Skin of body (tissue), 2 donors: ENCODE results near the gene TSPAN11. TPM values are rescaled to one million over a fixed set of nuclear protein-coding genes. Genes with fewer than 3 reads are reported as not detected.
A peak's percentile ranks its signal among the peaks of the same experiment; 100 is the strongest.

Experiments used
- DNase-seq: peaks from one replicate; lab custom pipeline; 2025; lab: John Stamatoyannopoulos, UW
- total RNA-seq: library from RNA; depleted of rRNA; stranded (reverse); fragments of >200 nt; gene quantifications from one replicate; pipeline ENCODE4 v1.2.3, GENCODE V29; 2014

TSPAN11 gene
- total RNA-seq, 1 donor from 2014 or later = 10.0 TPM

DNA sequence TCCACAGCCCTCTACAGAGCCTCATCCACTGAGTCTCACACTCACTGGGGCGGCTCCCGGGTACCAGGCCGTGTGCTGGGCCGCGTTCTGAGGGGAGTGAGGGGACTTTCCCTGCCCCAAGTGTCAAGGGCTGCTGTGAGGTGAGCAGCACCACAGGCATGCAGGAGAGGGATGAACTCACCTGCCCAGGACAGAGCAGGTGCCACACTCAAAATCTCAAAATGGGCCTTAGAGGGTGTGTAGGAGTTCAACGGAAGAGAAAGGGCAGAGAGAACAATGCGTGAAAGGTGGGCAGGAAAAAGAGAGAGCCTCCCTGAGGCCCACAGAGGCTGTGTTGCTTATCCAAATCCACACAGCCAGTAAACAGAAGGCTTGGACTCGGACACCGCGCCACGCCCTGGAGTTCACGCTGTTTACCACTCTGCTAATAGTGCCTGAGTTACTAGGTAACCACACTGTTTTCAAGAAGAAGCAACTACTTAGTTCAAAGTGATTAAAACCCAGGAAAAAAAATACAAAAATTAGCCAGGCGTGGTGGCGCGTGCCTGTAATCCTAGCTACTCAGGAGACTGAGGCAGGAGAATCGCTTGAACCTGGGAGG is 32.7 kb downstream of the TSPAN11 start:
- no peak for DNase-seq

DNA sequence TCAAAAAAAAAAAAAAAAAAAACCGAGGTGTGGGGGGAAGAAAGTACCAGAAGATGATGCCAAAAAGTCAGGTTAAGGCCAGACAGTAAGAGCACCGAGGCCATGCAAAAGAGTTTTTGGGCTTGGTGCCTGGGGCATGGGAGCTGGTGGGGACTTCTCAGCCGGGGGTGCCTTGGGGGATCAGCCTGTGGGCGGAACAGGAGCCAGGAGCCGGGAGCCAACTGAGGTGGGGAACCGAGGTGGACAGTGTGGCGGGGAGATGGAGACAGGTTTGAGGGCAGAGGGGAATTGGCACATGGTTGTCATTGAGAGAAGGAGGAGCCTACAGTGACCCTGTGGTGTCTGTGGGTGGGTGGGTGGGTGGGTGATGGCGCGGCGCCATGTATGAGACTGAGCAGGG is 33.2 kb downstream of the TSPAN11 start:
- DNase-seq = no peak

DNA sequence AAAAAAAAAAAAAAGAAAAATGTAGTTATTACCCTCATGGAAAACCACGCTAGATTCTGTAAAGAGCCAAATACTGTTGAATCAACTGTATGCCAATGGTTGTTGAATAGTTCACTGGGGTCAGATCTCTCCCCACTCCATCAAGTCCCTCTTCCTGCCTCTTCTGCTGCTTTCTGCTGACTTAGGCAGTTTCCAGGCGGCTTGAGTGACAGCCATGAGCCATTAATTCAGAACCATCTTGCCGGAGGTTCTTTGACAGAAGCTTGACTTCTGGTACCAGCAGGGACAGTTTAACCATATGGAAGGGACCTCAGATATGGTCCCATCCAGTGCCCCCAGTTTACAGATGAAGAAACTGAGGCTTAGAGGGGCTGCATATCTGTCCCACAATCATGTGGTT is 34.5 kb downstream of the TSPAN11 start:
- DNase-seq = no peak

DNA sequence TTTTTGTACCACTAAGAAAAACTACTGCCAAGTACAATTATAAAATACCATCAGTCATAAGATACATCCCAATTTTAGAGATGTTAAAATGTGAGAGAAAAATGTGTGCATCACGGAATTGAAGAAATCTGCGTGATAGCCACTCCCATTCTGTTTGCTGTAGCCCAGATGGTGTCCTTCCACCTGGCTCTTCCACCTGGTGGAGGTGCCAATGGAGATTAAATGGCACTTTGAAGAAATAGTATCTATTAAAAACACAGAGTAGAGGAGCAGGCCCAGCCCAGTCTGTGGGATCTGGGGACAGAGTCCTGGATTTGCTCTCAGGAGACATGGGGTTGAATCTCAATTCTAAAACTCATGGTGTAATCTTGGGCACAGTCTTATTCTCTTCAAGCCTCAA is 35.5 kb downstream of the TSPAN11 start:
- no peak for DNase-seq

DNA sequence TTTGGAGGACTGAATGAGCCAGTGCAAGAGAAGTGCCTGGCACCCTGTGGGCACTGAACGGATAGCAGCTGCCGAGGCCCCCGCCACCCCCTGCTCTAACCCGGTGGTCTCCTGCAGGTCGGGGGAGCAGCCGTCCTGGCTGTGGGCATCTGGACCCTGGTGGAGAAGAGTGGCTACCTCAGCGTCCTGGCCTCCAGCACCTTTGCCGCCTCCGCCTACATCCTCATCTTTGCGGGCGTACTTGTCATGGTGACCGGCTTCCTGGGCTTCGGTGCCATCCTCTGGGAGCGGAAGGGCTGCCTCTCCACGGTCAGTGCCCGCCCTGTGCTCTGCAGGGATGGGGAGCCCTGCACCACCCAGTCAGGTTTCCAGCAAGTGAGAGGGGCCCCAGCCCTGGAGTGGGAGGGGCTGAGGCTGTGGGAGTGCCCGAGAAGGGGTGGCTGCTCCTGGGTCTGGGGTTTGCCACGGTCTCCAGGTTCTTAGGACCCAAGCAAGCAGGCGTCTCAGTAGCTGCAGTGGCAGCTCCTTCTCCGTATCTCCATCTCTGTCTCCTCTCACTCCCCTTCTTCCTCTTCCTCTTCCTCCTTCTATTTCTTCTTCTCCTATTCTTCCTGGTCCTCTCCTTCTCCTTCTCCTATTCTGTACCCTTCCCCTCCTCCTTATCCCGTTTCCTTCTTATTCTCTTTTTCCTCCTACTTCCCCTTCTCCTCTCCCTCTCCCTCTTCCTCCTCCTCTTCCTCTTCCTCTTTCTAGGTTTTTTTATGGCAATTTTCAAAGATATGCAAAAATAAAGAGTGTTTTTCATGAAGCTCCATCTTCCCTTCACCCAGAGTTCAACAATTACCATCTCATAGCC is 37.4 kb downstream of the TSPAN11 start:
- no peak for DNase-seq

DNA sequence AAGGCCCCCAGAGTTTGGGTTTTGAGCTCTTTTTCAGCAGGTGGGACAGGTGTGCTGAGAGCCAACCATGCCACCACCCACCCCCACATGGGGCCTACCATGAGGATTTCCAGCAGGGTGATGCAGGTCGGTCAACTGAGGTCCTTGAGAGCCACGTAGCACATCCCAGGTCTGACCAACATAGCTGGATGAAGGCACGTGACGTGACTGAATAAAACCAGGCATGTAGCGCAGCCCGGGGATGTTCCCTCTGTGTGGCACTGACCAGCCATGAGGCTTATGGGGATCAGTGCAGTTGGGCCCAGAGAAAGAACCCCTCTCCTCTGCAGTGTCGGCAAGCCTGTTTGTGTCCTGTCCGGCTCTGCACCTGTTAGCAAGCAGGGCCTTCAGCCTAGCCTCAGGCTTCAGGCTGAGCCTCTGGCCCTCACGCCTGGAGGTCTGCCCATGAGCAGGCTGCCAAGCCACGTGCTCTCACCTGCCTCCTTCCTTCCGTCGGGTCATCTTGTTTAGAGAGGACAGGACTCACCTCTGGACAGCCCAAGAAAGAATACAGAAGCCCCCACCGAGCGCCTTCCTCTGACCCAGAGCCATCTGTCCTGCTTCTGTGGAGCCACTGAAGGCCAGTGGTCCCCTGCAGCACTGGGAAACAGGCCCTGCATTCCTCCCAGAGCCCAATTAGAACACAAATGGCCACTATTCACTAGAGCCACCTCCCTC is 38.5 kb downstream of the TSPAN11 start:
- DNase-seq = no peak

DNA sequence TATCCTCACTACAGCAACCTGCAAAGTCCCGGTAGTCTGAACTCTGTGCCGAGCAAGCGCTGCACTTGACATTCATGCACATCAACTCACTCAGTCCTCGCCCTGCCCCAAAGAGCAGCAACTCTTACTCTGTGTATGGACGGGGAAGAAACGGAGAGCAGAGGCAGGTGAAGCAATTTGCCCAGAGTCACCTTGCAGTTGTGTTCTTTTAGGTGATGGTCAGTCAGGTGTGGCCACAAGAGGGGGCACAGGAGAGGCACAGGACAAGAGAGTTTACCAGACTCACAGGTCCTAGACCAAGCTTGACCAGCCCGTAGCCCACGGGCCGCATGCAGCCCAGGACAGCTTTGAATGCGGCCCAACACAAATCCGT is 39.1 kb downstream of the TSPAN11 start:
- no peak for DNase-seq

DNA sequence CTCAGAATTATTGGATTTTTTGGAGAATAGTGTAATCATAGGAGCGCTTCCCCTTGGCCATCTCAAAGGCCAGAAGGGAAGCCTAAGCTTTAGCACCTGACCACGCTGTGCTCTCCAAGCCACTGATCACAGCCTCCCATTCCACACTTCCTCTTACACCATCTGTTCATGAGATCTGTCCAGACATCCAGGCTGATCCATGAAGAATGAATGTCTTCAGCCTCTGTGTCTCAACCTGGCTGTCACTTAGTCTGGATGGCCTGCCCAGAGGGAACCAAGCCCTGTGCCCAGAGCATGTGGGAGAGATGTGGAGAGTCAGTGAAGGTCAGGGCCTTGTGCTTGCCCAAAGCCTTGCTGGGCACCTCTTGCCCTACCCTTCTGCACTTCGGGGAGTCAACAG is 40.5 kb downstream of the TSPAN11 start:
- DNase-seq = no peak

DNA sequence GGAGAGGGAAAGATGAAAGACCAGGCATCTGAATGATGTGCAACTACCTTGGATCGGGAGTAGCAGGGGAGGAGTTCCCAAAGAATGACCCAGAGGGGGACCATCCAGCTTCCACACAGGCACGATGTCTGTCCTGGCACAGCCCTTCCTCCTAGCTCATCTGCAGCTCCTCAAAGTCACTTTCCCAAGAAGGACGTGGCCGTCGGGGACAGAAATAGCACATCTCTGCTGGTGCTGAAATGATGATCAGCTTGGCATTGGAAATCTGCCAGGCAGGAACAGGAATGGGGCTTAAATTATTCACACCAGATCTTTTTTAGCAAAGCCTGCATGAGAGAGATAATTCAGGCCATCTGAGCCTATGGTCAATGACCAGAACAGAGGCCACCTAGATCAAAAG is 41.7 kb downstream of the TSPAN11 start:
- no peak for DNase-seq

DNA sequence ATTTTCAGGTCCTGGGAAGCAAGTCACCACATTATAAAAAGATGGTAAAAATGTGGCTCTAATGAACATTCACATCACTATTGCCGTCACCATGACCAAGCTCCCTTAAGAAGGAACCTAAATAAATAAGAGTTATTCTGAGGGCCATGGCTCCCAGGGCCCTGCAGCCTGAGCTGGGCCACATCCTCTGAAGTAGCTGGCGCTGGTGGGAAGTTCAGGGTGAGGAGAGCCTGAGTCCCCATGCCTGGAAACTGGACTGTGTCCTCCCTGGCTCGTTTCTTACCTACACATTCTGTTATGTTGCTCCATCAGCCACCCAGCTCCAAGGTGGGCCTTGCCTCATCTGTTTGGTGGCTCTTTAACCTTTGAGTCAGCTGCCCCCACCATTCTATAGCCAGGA is 42.5 kb downstream of the TSPAN11 start:
- no peak for DNase-seq

DNA sequence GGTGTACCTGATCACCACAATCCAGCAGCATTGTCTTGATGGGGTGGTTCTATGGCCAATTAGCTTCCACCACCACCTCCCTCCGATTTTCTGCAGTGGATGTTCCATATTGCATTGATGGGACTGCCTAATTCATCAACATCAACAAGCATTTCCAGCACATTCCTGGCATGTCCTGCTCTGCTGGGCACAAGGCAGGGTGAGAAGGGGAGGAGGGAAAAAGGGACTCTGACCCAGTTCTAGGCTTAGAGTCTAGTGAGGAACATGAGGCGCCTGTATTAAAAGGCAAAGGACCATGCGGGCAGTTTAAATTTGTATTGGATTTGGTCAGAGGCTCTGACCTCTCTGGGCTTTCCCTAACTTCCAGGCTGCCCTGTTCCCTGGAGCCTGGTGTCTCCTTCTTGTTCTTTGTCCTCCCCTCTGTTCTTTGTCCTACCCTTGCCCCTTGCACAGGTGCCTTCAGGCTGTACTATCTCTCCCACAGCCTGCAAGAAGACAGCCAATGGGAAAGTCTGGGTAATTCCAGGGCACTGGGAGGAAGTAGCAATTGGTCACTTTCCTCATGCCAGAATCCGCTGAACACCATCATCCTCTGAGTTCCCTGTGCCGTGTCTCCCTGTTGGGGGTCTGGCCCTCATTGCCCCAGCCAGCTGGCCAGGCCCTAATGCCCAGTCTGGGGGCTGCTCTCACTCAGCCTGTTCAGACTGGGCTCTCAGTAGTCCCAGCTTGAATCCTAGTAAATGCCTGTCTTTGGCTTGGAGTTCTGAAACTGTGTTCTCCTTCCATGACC is 43.3 kb downstream of the TSPAN11 start:
- no peak for DNase-seq

DNA sequence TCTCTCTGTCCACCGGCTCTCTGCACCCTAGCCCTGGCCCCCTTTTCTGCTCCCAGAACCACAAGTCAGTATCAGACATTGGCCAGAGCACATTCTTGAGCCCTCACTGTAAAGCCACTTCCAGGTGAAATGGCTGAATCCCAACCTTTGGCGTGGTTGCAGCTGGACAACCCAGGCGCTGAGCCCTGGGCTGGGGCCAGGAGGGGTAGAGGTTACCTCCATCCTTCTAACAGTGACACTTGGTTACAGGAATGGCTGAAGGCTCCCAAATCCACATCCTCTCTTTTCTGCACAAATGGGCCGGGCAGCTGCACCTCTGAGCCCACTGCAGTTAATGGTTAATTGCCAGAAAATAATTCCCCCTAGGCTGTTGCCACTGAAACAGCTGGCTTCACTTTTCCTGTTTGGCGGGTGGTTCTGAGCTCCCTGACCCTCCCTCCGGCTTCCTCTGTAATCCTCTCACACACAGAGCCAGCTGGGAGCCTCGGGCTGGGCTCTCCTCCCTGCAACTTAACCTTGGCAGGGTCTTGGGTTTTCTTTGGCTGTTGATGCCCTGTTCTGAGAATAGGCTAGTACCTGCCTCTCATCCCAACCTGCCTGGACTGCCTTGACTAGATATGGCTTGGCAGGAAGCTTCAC is 44.1 kb downstream of the TSPAN11 start:
- no peak for DNase-seq

DNA sequence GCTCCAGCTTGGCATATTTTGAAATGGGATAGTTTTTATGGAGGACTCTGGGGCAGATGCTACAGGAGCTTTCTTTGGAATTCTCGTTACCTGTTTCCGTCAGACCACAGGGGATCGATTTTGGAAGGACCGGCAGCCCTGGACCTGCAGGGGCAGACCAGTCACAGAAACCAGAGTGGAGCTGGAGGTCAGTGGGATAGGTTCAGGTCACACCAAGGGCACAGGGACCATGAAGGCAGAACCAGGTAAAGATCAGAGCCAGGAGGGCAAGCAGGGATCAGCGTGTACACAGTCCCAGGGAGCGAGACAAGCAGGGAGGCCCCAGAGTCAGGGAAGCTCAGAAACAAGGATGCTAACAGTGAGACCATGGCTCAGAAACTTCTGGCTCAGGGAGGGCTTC is 45.5 kb downstream of the TSPAN11 start:
- no peak for DNase-seq

DNA sequence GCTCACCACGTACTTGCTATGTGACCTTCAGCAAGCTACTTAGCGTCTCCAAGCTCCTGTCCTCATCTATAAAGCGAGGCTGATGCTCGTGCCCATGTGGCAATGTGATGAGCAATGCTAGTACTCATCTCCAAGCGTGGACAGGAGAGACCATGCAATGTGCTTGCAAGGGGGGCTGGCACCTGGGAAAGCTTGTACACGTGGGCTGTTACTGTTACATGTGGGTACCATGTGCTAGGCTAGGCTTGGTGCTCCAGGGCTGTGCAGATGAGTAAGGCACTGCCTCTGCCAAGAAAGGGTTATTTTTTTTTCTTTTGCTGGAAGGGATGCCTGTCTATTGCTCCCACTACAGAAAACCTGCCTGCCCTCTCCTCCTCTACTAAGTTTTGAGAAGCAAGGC is 46.6 kb downstream of the TSPAN11 start:
- DNase-seq = peak; percentile 25

DNA sequence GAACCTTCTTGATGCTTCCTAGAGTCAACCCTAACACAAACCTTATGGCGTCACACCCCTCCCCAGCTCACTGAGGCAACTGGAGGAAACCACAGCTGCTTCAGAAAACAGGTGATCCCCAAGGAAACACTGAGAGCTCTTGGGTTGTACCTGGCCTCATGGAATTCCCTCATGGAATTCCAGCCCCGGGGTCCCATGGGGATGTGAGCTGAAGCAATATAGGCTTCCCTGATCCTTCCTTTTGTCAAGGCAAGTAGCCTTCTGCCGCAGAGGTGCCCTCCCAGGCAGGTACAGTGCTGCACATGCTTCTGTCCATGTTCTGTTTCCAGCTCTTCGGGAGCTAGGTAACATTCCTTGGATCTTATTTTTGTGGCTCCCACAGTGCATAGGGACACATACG is 47.3 kb downstream of the TSPAN11 start:
- DNase-seq = no peak

DNA sequence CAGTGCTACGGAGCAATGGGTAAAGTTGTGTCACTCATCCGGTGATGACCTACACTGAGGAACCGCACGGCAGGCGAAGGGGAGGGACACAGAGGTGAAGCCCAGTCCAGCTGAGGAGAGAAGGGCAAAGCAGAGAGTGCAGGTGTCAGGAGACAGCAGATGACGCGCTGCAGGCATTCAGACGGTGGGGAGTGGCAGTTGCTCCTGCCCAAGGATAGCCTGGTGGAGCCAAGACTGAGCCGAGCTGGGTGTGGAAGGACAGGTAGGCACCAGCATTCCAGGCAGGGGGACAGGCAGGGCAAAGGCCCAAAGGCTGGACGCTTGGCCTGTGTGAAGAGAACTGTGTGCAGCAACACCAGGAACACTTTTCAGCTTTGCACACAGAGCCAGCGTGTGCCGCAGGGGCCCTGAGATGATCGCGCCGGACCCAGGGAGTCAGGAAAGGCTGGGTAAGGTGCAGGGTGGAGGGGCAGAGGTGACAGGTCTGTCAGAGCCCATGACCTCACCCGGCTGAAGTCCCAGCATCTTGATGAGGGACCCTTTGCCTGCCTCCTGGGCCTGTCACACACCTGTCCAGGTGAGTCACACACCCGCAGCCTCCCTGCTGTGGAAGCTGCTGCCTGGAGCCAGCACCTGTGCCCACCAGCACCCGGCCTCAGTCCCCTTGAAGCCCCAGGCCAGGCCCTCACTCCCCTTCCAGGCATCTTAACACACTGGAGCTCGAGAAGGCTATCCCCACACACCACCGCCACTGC is 48.4 kb downstream of the TSPAN11 start:
- DNase-seq = no peak

DNA sequence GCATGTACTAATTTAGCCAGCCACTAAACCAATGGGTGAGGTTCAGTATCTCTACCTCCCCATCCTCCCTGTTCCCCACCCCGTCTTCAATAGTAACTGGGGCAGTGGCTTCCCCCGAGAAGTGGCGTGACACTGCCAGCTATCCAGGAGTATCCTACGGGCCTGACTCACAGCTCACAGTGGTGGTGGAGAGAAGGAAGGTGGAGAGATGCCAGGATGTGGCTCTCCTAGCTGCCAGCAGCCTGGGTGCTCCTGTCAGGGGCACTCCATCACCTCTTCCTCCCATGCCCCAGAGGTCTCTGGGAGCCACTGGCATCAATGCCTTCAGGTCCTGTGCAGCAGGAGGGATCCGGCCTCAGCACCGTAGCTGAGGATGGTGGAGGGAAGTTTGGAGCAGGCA is 49.0 kb downstream of the TSPAN11 start:
- DNase-seq = no peak

DNA sequence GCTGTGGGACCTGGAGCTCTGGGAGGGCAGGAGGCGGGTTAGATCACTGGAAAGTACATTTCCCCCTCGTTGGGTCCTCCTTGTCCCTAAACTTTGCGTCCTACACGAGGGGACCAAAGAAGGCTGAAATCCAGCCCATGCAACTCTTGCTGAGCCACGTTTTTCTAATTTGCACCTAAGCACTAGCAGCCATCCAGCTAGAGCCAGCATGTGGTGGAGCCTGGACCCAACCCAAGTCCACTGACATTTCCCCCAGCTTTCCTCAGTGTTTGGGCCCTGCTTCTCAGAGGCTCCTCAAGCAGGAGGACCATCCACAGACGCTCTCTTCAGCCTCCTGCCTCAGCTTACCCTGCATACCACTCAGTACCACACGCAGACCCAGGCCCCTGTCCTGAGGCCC is 49.7 kb downstream of the TSPAN11 start:
- peak; percentile 33 for DNase-seq

DNA sequence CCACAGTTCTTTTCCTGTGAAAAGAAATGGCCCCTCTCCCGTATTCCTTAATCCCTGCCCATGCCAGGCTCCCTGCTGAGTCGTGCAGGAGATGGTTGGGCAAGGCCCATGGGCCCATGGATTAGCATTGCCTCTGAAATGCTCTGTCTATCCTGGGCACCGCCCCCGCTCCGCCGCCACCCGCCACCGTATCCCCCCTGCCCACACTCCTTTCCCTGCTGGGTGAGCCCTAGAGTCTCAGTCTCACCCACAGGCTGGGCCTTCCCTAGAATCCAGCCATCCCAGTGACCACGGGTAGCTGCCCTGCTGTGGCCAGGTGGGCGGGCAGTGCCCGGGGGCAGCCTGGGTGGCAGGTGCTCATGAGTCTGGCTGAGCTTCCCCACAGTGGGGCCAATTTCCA is 50.6 kb downstream of the TSPAN11 start:
- no peak for DNase-seq

DNA sequence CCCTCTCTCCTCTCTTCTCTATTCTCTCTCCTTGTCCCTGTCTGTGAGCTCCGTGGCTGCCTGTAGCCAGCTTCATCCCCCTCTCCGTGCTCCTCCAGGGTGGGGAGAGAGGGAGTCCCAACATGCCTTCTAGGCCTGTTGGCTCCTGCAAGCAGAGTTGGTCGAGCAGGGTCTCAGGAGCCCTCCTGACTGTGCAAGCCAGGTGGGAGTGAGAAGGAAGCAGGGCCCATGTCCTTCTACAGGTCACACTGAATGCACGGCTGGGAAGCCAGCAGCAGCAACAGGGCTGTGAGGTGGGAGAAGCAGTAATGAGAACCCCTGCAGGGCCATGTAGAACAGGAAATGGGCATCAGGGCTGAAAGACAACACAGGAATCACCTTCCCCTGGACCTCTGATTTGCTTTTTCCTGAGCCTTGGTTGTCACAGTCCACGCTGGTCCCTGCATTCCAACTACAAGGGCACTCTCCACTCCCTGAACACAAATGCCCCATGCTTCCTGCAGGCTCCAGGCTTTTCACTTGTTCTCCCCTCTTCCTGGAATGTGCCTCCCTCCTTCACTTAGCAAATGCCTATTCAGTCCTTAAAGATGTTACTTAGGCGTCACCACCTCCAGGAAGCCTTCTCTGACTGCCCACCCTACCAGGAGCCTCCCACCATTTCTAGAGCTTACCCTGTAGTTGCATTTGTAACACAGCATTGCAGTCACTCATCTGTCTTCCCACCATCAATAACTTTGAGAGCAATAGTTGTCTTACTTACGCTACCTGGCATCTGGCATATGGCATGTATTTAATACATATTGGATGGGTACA is 51.2 kb downstream of the TSPAN11 start:
- no peak for DNase-seq
